ENCODE data around the gene STYXL1. TPM values are rescaled to one million over a fixed set of nuclear protein-coding genes. Genes with fewer than 3 reads are reported as not detected.
A peak's percentile ranks its signal among the peaks of the same experiment; 100 is the strongest.

Gene STYXL1
- total and polyA plus RNA-seq, 2 donors (not counting 1 experiment from before 2014, with no cell fraction given) = 49.0 to 49.8 TPM

GRCh38 chr7:76051840-76052239, 4.0 kb upstream of the STYXL1 start:
- Histone ChIP-seq H3K27ac (ENCODE audit: insufficient read depth, low read length) (no peak overlapping the region), H3K4me3 (replicated peaks in 1 of 4; ENCODE audit: control extremely low read depth in 1 of 4, insufficient read depth in 1 of 4, low read depth in 3 of 4, low read length in 4 of 4) (no peak overlapping the region), H2AFZ (ENCODE audit: low read length) (no peak overlapping the region), H3K36me3 (ENCODE audit: control insufficient read depth, insufficient read depth, low read length) (peaks cover 8% of the 10 kb centered on the region), H3K4me1 (ENCODE audit: control insufficient read depth, extremely low read depth, insufficient read depth, low read length) (peaks cover 15% of the 10 kb centered on the region), H3K4me2 (ENCODE audit: extremely low read depth, insufficient read depth, low read length) (no peak overlapping the region), H3K9ac (ENCODE audit: insufficient read depth, low read length) (no peak overlapping the region), H4K20me1 (ENCODE audit: control insufficient read depth, extremely low read depth, insufficient read depth, low read length) (peaks cover 2% of the 10 kb centered on the region), H3K27me3 (ENCODE audit: control insufficient read depth, insufficient read depth, low read length) (no peaks in the 10 kb centered on the region), H3K9me3 (ENCODE audit: control insufficient read depth, insufficient read depth, low read depth, low read length) (no peaks in the 10 kb centered on the region), H3K79me2 (ENCODE audit: control insufficient read depth, insufficient read depth, low read length) (peaks cover 83% of the 10 kb centered on the region)
- no peak for DNase-seq (ENCODE audit: low read depth in 2 of 2)
- TF ChIP-seq CTCF (conservative IDR thresholded peaks at IDR 0.05 in 1 of 2, IDR thresholded peaks at IDR 0.05 in 1 of 2; ENCODE audit: low read depth in 1 of 2, low read length in 2 of 2) = no peak
- no peak for TF ChIP-seq EZH2 (IDR thresholded peaks at IDR 0.05; ENCODE audit: low read length, missing control alignments)

GRCh38 chr7:76050545-76050944, 2.7 kb upstream of the STYXL1 start:
- Histone ChIP-seq H4K20me1 (ENCODE audit: control insufficient read depth, extremely low read depth, insufficient read depth, low read length) (peaks cover 2% of the 10 kb centered on the region), H3K36me3 (ENCODE audit: control insufficient read depth, insufficient read depth, low read length) (peaks cover 6% of the 10 kb centered on the region), H2AFZ (ENCODE audit: low read length) (no peak overlapping the region), H3K9me3 (ENCODE audit: control insufficient read depth, insufficient read depth, low read depth, low read length) (no peaks in the 10 kb centered on the region), H3K27me3 (ENCODE audit: control insufficient read depth, insufficient read depth, low read length) (no peaks in the 10 kb centered on the region), H3K4me2 (ENCODE audit: extremely low read depth, insufficient read depth, low read length) (no peak overlapping the region), H3K9ac (ENCODE audit: insufficient read depth, low read length) (no peak overlapping the region), H3K27ac (ENCODE audit: insufficient read depth, low read length) (no peak overlapping the region), H3K79me2 (ENCODE audit: control insufficient read depth, insufficient read depth, low read length) (peaks cover 85% of the 10 kb centered on the region), H3K4me3 (replicated peaks in 1 of 4; ENCODE audit: control extremely low read depth in 1 of 4, insufficient read depth in 1 of 4, low read depth in 3 of 4, low read length in 4 of 4) (no peak overlapping the region), H3K4me1 (ENCODE audit: control insufficient read depth, extremely low read depth, insufficient read depth, low read length) (peaks cover 15% of the 10 kb centered on the region)
- DNase-seq (ENCODE audit: low read depth in 2 of 2) = no peak
- no peak for TF ChIP-seq CTCF (conservative IDR thresholded peaks at IDR 0.05 in 1 of 2, IDR thresholded peaks at IDR 0.05 in 1 of 2; ENCODE audit: low read depth in 1 of 2, low read length in 2 of 2)
- no peak for TF ChIP-seq EZH2 (IDR thresholded peaks at IDR 0.05; ENCODE audit: low read length, missing control alignments)

- Histone ChIP-seq H3K36me3 (ENCODE audit: control insufficient read depth, insufficient read depth, low read length) (peaks cover 6% of the 10 kb centered on the region), H4K20me1 (ENCODE audit: control insufficient read depth, extremely low read depth, insufficient read depth, low read length) (peaks cover 2% of the 10 kb centered on the region), H3K4me3 (replicated peaks in 1 of 4; ENCODE audit: control extremely low read depth in 1 of 4, insufficient read depth in 1 of 4, low read depth in 3 of 4, low read length in 4 of 4) (peak overlapping the region; percentile 84 to 96 (median 94)), H3K27ac (ENCODE audit: insufficient read depth, low read length) (peak overlapping the region; percentile 94), H3K9ac (ENCODE audit: insufficient read depth, low read length) (no peak overlapping the region), H3K27me3 (ENCODE audit: control insufficient read depth, insufficient read depth, low read length) (no peaks in the 10 kb centered on the region), H3K4me2 (ENCODE audit: extremely low read depth, insufficient read depth, low read length) (peak overlapping the region; percentile 79), H3K79me2 (ENCODE audit: control insufficient read depth, insufficient read depth, low read length) (peaks cover 79% of the 10 kb centered on the region), H2AFZ (ENCODE audit: low read length) (no peak overlapping the region), H3K4me1 (ENCODE audit: control insufficient read depth, extremely low read depth, insufficient read depth, low read length) (peaks cover 12% of the 10 kb centered on the region), H3K9me3 (ENCODE audit: control insufficient read depth, insufficient read depth, low read depth, low read length) (no peaks in the 10 kb centered on the region)
- TF ChIP-seq EZH2 (IDR thresholded peaks at IDR 0.05; ENCODE audit: low read length, missing control alignments) (no peak), CTCF (conservative IDR thresholded peaks at IDR 0.05 in 1 of 2, IDR thresholded peaks at IDR 0.05 in 1 of 2; ENCODE audit: low read depth in 1 of 2, low read length in 2 of 2) (no peak)
- DNase-seq (ENCODE audit: low read depth in 2 of 2) = no peak
Observed at GRCh38 chr7:76049295-76049694, 1.5 kb upstream of the STYXL1 start.

Measured in fibroblast of lung (primary cell).